GM12801 (cell line): Measurements from ENCODE around the gene EAPP.

Experiments
- CTCF ChIP-seq: IDR thresholded peaks from one replicate; pipeline ENCODE4 v1.5.1; 2011; ENCODE audit warnings: control low read depth; ENCODE audit not compliant: insufficient read length; ENCODE audit errors: extremely low read depth

EAPP gene

GRCh38 chr14:34478261-34478660 is 61.2 kb downstream of the EAPP start:
- no peak for TF ChIP-seq CTCF

GRCh38 chr14:34475163-34475562 is 64.3 kb downstream of the EAPP start:
- TF ChIP-seq CTCF: no peak

GRCh38 chr14:34474187-34474679 is 65.3 kb downstream of the EAPP start:
- TF ChIP-seq CTCF: no peak

GRCh38 chr14:34472706-34473279 is 66.7 kb downstream of the EAPP start:
- TF ChIP-seq CTCF: no peak

- TF ChIP-seq CTCF: no peak
Measured at GRCh38 chr14:34470319-34470718, 69.2 kb downstream of the EAPP start.

GRCh38 chr14:34466691-34467090 is 72.8 kb downstream of the EAPP start:
- no peak for TF ChIP-seq CTCF
